ENCODE measurements around the gene ABCC5. TPM values are rescaled to one million over a fixed set of nuclear protein-coding genes. Genes with fewer than 3 reads are reported as not detected.
A peak's percentile ranks its signal among the peaks of the same experiment; 100 is the strongest.

Gene ABCC5
- total RNA-seq, 1 experiment from 2014 or later: 37.6 TPM

DNA sequence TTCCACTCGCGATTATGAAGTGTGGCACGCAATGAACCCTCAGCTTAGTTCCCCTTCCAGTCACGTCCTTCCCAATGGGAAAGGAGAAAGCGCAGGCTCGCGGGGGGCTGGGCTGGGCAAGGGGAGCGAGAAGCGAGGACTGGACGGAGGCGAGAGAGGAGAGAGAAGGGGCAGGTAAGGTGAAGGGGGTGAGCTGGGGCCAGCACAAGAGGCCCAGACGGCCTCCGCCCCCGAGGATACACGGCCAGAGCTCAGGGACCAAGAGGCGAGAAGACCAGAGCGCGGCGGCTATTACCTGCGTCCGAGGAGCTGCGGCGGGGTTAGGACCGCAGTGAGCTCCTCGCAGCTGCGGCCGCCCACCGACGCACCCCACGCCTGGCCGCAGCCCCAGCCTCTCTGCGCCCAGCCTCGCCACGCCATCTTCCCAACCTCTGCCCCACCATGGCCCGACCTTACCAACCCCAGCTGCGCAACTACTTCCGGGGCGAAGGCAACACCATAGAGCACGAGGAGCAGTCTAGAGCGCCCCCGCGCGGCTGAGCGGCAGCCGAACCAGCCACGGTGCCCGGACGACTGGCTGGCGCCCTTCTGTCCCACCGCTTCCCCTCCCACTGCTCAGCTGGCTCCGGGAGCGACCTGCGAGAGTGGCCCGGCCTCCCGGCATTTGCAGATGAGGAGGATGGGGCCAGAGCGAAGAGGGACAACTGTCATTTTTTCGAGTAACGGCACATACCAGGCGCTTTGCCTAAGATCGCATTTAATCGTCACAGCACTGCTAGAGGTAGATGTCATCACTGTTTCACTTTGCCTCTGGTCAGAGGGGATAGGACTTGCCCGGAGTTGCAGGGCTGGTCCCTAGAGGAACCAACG lies 133.0 kb downstream of the ABCC5 start, which contains the start of gene PARL:
PARL (minus strand) TSS at position 454 of the 870 bp plus-strand sequence; CDS start at position 420, 34 bp downstream.
- no CpG with 5 or more reads among the region's 63 CpGs for WGBS (ENCODE audit: extremely low coverage, insufficient read length, low lambda C conversion rate)
- peak within 1 kb of the TSS; percentile 70 for H3K9ac ChIP-seq (ENCODE audit: extremely low read depth, insufficient read length, low read length)
- H3K27ac Mint-ChIP-seq: peak within 1 kb of the TSS; percentile 66 to 96 (median 94); a peak in 6 of 7 replicates

More for the DNA sequence above, 133.0 kb downstream of the ABCC5 start, which contains the start of gene PARL:
- peak within 1 kb of the TSS; percentile 18 for H3K18ac ChIP-seq (ENCODE audit: insufficient read length, low read depth, low read length)
- H3K79me2 ChIP-seq (ENCODE audit: insufficient read depth, low read length): peaks cover 19% of the 10 kb centered on the region; the same call in 1 of the 2 replicates
- no peaks in the 10 kb centered on the region for H3K9me3 Mint-ChIP-seq
- TF ChIP-seq, protein P1, sequence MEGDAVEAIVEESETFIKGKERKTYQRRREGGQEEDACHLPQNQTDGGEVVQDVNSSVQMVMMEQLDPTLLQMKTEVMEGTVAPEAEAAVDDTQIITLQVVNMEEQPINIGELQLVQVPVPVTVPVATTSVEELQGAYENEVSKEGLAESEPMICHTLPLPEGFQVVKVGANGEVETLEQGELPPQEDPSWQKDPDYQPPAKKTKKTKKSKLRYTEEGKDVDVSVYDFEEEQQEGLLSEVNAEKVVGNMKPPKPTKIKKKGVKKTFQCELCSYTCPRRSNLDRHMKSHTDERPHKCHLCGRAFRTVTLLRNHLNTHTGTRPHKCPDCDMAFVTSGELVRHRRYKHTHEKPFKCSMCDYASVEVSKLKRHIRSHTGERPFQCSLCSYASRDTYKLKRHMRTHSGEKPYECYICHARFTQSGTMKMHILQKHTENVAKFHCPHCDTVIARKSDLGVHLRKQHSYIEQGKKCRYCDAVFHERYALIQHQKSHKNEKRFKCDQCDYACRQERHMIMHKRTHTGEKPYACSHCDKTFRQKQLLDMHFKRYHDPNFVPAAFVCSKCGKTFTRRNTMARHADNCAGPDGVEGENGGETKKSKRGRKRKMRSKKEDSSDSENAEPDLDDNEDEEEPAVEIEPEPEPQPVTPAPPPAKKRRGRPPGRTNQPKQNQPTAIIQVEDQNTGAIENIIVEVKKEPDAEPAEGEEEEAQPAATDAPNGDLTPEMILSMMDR (conservative IDR thresholded peaks at IDR 0.05): peak; percentile 97
- no peak within 1 kb of the TSS for H2BK12ac ChIP-seq (ENCODE audit: insufficient read length, low read depth, low read length)
- peak within 1 kb of the TSS; percentile 69 for H3K4me2 ChIP-seq (ENCODE audit: insufficient read depth, insufficient read length, low read length)
- H3K27me3 ChIP-seq (ENCODE audit: insufficient read depth, low read length): no peaks in the 10 kb centered on the region
- H3K14ac ChIP-seq (ENCODE audit: insufficient read depth, low read length): peak within 1 kb of the TSS; percentile 26; the same call in 1 of the 2 replicates
- no peak within 1 kb of the TSS for H2BK20ac ChIP-seq (ENCODE audit: low read depth, low read length, poor library complexity, severe bottlenecking)
- peaks cover 15% of the 10 kb centered on the region for H3K27me3 Mint-ChIP-seq (ENCODE audit: low read depth)
- no peak within 1 kb of the TSS for H4K8ac ChIP-seq (replicated peaks; ENCODE audit: insufficient read length, low read depth, low read length)
- no peak within 1 kb of the TSS for H2AK5ac ChIP-seq (ENCODE audit: insufficient read length, low read length)
- no peaks in the 10 kb centered on the region for H4K20me1 ChIP-seq (ENCODE audit: control insufficient read depth, insufficient read depth, insufficient read length)
- H3K9me3 ChIP-seq (ENCODE audit: control insufficient read depth, low read depth, low read length): no peaks in the 10 kb centered on the region
- no peak within 1 kb of the TSS for H3K56ac ChIP-seq (ENCODE audit: insufficient read length, low read depth, low read length)
- H4K91ac ChIP-seq (ENCODE audit: insufficient read length, low read depth, low read length): no peak within 1 kb of the TSS
- no peak within 1 kb of the TSS; the same call in 1 of the 2 replicates for H2BK15ac ChIP-seq (ENCODE audit: low read depth, low read length)
- H3K4me1 Mint-ChIP-seq: peaks cover 21 to 26% of the 10 kb centered on the region in 2 experiments
- H3K36me3 Mint-ChIP-seq (ENCODE audit: insufficient read depth in 1 of 3, low read depth in 3 of 3): peaks cover 0 to 3% (median 2%) of the 10 kb centered on the region in 3 experiments; a peak in 4 of 7 replicates
- no peak within 1 kb of the TSS for H3K27ac ChIP-seq (ENCODE audit: insufficient read length, low read depth, low read length)
- no peaks in the 10 kb centered on the region for H3K79me1 ChIP-seq (ENCODE audit: insufficient read depth, low read depth, low read length, poor library complexity, severe bottlenecking)
- peak; percentile 96 for DNase-seq
- H3K23ac ChIP-seq (ENCODE audit: insufficient read length, low read depth, low read length): no peak within 1 kb of the TSS
- H3K23me2 ChIP-seq (ENCODE audit: insufficient read length, low read depth, low read length, poor library complexity, severe bottlenecking): peaks cover 11% of the 10 kb centered on the region
- H3T11ph ChIP-seq (ENCODE audit: low read length): no peak within 1 kb of the TSS
- no peaks in the 10 kb centered on the region; the same call in 1 of the 2 replicates for H3K4me1 ChIP-seq (ENCODE audit: insufficient read depth, low read length)
- no peak within 1 kb of the TSS for H2BK120ac ChIP-seq (ENCODE audit: low read depth, low read length, poor library complexity, severe bottlenecking)
- H3K4me3 Mint-ChIP-seq: peak within 1 kb of the TSS; percentile 94 to 98
- H3K4ac ChIP-seq (ENCODE audit: low read depth, low read length): no peak within 1 kb of the TSS
- no peak within 1 kb of the TSS for H2BK5ac ChIP-seq (ENCODE audit: insufficient read length, low read length)
- H4K5ac ChIP-seq (ENCODE audit: insufficient read length, low read depth, low read length): no peak within 1 kb of the TSS
- H2AFZ ChIP-seq (ENCODE audit: low read length): peak within 1 kb of the TSS; percentile 15
